HG03432 (cell line): ENCODE results near the gene AKT1.
"Not testable (repeated sequence)": the region's sequence is repeated elsewhere in the genome, so short reads cannot be mapped to it uniquely, and the experiment has no call there.

Experiments used
- ATAC-seq: cut with Tn5 transposase; IDR thresholded peaks from one replicate; pipeline ENCODE4 v1.9.1; 2021; ENCODE audit warnings: mild to moderate bottlenecking, moderate library complexity; ENCODE audit not compliant: unreplicated experiment

AKT1 gene

DNA sequence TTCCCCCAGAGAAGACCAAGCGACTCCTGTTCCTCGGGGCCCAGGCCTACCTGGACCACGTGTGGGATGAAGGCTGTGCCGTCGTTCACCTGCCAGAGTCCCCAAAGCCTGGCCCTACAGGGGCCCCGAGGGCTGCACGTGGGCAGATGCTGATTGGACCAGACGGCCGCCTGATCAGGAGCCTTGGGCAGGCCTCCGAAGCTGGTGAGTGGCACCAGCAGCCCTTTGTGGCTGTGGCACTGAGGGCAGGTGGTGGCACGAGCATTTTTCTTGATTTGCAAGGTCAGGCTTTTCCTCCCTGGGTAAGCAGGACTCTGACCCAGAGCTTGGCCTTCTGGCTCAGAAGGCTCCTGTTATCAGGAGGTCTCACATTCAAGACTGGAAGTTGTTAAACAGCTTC is 39.9 kb downstream of the AKT1 start:
- no peak for ATAC-seq

DNA sequence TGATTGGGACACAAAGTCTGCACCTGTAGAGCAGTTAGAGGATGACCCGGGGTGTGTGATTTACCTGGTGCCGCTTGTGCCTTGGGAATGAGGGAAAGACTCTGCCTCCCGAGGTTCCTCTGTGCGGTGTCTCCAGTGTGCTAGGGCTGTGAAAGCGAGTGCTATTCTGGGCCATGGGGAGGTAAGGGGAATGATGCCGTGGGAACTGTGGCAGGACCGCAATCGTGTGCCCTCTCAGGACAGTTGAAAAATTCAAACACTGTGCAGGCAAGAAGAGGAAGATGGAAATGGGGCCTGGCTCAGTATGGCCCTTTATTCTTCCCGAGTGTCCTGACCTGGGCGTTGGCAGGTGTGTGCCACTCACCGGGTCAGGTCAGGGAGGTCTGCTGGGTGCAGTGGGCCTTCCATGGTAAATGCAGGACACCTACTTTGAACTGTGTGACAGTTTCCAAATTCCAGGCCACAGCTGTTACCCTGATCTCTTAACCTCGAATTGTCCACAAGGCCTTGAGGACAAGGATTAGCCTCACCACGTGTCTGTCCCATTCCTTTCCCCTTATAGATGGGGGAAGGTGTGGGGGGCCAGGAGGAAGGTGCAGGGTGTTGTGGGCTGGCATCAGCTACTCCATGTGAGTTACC is 41.2 kb downstream of the AKT1 start:
- no peak for ATAC-seq

- ATAC-seq: no peak
Measured at GRCh38 chr14:104753528-104754212, 41.9 kb downstream of the AKT1 start.

- ATAC-seq: peak; percentile 89
Measured at GRCh38 chr14:104752735-104753527, 42.6 kb downstream of the AKT1 start, which contains the start of gene SIVA1. Gene SIVA1 (plus strand): TSS chr14:104753147. CDS start chr14:104753202, 55 bp downstream.

GRCh38 chr14:104752423-104752734 is 43.2 kb downstream of the AKT1 start:
- ATAC-seq: no peak

- no peak for ATAC-seq
Measured at GRCh38 chr14:104751539-104752422, 43.8 kb downstream of the AKT1 start.

GRCh38 chr14:104750753-104751057 is 44.8 kb downstream of the AKT1 start:
- ATAC-seq: not testable (repeated sequence)

- no peak for ATAC-seq
Measured at GRCh38 chr14:104750056-104750752, 45.3 kb downstream of the AKT1 start.

- no peak for ATAC-seq
Measured at GRCh38 chr14:104749111-104749649, 46.4 kb downstream of the AKT1 start.

DNA sequence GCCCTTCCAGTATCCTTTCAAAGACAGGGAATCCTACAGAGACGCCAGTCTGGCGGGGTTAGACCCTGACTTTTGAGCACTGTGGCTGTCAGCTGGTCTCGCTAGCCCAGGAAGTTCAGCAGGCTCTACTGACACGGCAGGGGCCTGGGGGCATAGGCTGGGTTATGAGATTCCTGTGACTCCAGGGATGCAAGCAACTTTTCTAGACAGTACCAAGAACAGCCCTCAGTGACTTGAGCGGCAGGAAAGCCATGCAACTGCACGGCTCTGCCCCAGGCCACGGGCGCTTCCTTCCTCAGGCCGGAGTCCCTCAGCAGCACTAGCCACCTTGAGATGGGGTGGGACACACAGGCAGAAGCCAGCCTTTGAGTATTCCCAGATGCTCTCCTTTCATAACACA is 47.7 kb downstream of the AKT1 start:
- no peak for ATAC-seq

- no peak for ATAC-seq
Measured at GRCh38 chr14:104746934-104747481, 48.5 kb downstream of the AKT1 start.

- ATAC-seq: no peak
Measured at GRCh38 chr14:104746071-104746545, 49.4 kb downstream of the AKT1 start.

DNA sequence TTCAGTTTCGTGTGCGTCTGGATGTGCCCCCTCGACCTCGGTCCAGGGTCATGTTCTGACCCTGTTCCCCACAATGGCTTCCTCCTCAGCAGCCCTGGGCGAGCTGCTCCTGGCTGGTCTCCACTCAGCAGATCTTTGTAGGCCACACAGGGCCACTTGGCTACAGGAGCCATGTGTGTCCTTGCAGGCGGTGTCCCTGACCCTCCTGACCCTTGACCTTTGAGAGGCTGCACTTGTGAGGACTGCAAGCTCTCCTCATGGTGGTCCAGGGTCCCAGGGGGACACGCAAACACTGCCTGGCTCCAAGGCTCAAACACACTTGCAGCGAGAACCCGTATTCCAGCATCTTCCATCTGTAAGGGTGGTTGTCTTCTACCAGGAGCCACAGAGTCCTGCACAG is 50.1 kb downstream of the AKT1 start:
- ATAC-seq: no peak

GRCh38 chr14:104744484-104744883 is 51.1 kb downstream of the AKT1 start:
- no peak for ATAC-seq

GRCh38 chr14:104743461-104744380 is 51.8 kb downstream of the AKT1 start:
- ATAC-seq: no peak

GRCh38 chr14:104742586-104743455 is 52.7 kb downstream of the AKT1 start:
- no peak for ATAC-seq

DNA sequence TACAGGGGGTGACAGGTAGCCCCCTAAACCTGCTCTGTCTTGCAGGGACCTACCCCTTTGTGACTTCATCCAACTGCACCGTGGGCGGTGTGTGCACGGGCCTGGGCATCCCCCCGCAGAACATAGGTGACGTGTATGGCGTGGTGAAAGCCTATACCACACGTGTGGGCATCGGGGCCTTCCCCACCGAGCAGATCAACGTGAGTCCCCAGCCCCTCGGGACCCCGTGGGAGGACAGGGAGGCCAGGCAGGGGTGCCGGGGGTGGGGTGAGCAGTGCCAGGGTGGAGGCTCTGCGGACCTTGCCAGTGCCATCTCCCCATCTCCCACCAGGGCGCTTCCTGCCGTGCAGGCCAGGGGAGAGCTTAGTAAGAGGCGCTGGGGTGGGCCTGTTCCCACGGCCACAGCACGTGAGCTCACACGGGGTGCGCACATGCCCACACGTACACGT is 53.7 kb downstream of the AKT1 start:
- no peak for ATAC-seq
